GM13976 (cell line): ENCODE results near the gene ABR.
"Not testable (repeated sequence)": the region's sequence is repeated elsewhere in the genome, so short reads cannot be mapped to it uniquely, and the experiment has no call there.

ENCODE experiments used
- DNase-seq: peaks from one replicate; pipeline ENCODE4 v3.0.0; 2012; ENCODE audit warnings: low spot score
- CTCF ChIP-seq: IDR thresholded peaks from 2 replicates; pipeline ENCODE4 v1.5.1; 2012; ENCODE audit warnings: borderline replicate concordance, mild to moderate bottlenecking; ENCODE audit not compliant: insufficient read depth; ENCODE audit errors: extremely low read depth, missing control alignments, control extremely low read depth
- in situ Hi-C: fragments of 300-500 bp; cut with MboI; formaldehyde crosslinking; loops from one replicate; pipeline ENCODE4 v1.12.0; 2022; ENCODE audit warnings: low sequenced_read_pairs, mixed read lengths, inconsistent platforms; ENCODE audit not compliant: unreplicated experiment

ABR gene

GRCh38 chr17:1159431-1160180, 20.2 kb downstream of the ABR start:
- in situ Hi-C loops = no loop called here
- no peak for DNase-seq
- no peak for TF ChIP-seq CTCF

- in situ Hi-C loops = no loop called here
- DNase-seq = no peak
- TF ChIP-seq CTCF = no peak
These were observed 20.9 kb downstream of the ABR start for GRCh38 chr17:1158879-1159278.

- in situ Hi-C loops = no loop called here
- no peak for TF ChIP-seq CTCF
- DNase-seq = no peak
These were observed 22.9 kb downstream of the ABR start for GRCh38 chr17:1156864-1157263.

- DNase-seq = no peak
- in situ Hi-C loops = no loop called here
- TF ChIP-seq CTCF = no peak
These were observed 25.1 kb downstream of the ABR start for GRCh38 chr17:1154704-1155103.

GRCh38 chr17:1153795-1154546, 25.8 kb downstream of the ABR start:
- no peak for TF ChIP-seq CTCF
- DNase-seq = no peak
- in situ Hi-C loops = no loop called here

GRCh38 chr17:1152582-1152981, 27.2 kb downstream of the ABR start:
- DNase-seq, in situ Hi-C loops: not testable (repeated sequence)

- no peak for DNase-seq
- no peak for TF ChIP-seq CTCF
- in situ Hi-C loops = no loop called here
These were observed 28.7 kb downstream of the ABR start for GRCh38 chr17:1150863-1151600.
